Sigmoid colon (tissue), 7 donors: ENCODE results near the gene PIK3R5. TPM values are rescaled to one million over a fixed set of nuclear protein-coding genes. Genes with fewer than 3 reads are reported as not detected.

Experiments used
- DNase-seq: peaks from one replicate; pipeline ENCODE4 v3.0.0-alpha.2; 2019
- H3K27ac ChIP-seq, 4 donors: fragments of 200-600 bp; sonication (generic); one replicate each; pipeline ENCODE4 v1.5.1; 2016 to 2019; ENCODE audit warnings: mild to moderate bottlenecking in 1 of 4
- H3K27me3 ChIP-seq, 3 donors: fragments of 200-600 bp; sonication (generic); one replicate each; pipeline ENCODE4 v1.5.1; 2019; ENCODE audit warnings: mild to moderate bottlenecking in 1 of 3
- H3K36me3 ChIP-seq, 4 donors: fragments of 200-600 bp; sonication (generic); one replicate each; pipeline ENCODE4 v1.5.1; 2016 to 2019
- H3K4me1 ChIP-seq, 4 donors: fragments of 200-600 bp; sonication (generic); one replicate each; pipeline ENCODE4 v1.5.1; 2017 to 2019
- H3K4me3 ChIP-seq, 4 donors: fragments of 200-600 bp; sonication (generic); one replicate each; pipeline ENCODE4 v1.5.1; 2017 to 2019; ENCODE audit warnings: mild to moderate bottlenecking in 2 of 4, moderate library complexity in 1 of 4
- H3K9me3 ChIP-seq, 4 donors: fragments of 200-600 bp in 3 of 4; sonication (generic) in 3 of 4; one replicate each; pipeline versions ENCODE4 v1.5.1 to v1.6.1; 2013 to 2019
- EP300 ChIP-seq, 4 donors: sonication (generic); formaldehyde crosslinking; IDR thresholded peaks; one replicate each; pipeline ENCODE4 v1.6.1; 2017; ENCODE audit warnings: antibody characterized with exemption in 4 of 4
- POLR2A ChIP-seq, 2 donors: fragments of 450-650 bp; IDR thresholded peaks; one replicate each; pipeline ENCODE4 v1.6.1; 2016; ENCODE audit warnings: antibody characterized with exemption in 2 of 2, mild to moderate bottlenecking in 2 of 2, moderate library complexity in 2 of 2
- POLR2AphosphoS5 ChIP-seq, 4 donors: sonication (generic); formaldehyde crosslinking; IDR thresholded peaks; one replicate each; pipeline ENCODE4 v1.6.1; 2017; ENCODE audit warnings: antibody characterized with exemption in 4 of 4
- WGBS, 2 donors: extraction: QIAGEN DNeasy Blood & Tissue Kit; methylation state at CpG; one replicate each; pipeline ENCODE4 v1.1.7; 2013; 5-methylcytosine and 5-hydroxymethylcytosine counted together
- intact Hi-C: fragments of 100-400 bp; cut with DNase I; formaldehyde crosslinking; loops from one replicate; pipeline ENCODE4 v1.15.1; 2023
- polyA plus RNA-seq, 3 donors: library from polyadenylated mRNA; stranded (reverse); fragments of 200-250 nt; gene quantifications; one replicate each; pipeline ENCODE4 v1.2.3, GENCODE V29; 2013
- total RNA-seq, 4 donors: library from RNA; depleted of rRNA; stranded (reverse); fragments of >200 nt; gene quantifications; one replicate each; pipeline ENCODE4 v1.1.0, GENCODE V29; 2016
- TF ChIP-seq, protein P1 (sequence below), 4 experiments: fragments of 450-650 bp in 3 of 4; fragments of 200-600 bp in 1 of 4; IDR thresholded peaks; one replicate each; pipeline ENCODE4 v1.5.1; 2016 to 2019; ENCODE audit warnings: antibody characterized with exemption in 4 of 4, mild to moderate bottlenecking in 3 of 4, moderate library complexity in 2 of 4
- donor health status: healthy with polysubstance abuse.
- donor health status: Bipolar disorder and iron deficiency.
- donor health status: healthy.

Gene PIK3R5
- total and polyA plus RNA-seq, 7 donors: 2.4 to 13.6 (median 8.2) TPM

DNA sequence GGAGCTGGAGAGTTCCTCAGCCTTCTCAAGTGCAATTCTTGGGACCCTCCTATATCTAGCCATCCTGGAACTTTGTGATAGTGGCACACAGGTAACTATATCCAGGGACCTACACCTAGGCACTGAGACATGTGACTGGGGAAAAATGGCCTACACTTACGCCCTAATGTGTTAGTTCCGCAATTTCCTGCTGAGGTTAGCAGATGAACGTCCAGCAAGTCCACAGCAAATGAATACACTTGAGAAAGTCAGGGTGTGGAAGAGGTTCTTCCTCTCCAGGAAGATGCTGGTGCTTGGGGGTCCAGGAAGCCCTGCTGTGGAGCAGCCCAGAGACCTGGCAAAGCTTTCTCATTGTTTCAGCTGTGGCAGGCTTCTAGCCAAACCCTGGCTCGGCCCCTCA is 20.8 kb downstream of the PIK3R5 start:
- H3K9me3 ChIP-seq: peaks cover 0 to 1% (median 0%) of the 10 kb centered on the region in 4 donors
- TF ChIP-seq EP300 (IDR thresholded peaks at IDR 0.05): no peak
- TF ChIP-seq POLR2A (IDR thresholded peaks at IDR 0.05): no peak
- TF ChIP-seq, protein P1, sequence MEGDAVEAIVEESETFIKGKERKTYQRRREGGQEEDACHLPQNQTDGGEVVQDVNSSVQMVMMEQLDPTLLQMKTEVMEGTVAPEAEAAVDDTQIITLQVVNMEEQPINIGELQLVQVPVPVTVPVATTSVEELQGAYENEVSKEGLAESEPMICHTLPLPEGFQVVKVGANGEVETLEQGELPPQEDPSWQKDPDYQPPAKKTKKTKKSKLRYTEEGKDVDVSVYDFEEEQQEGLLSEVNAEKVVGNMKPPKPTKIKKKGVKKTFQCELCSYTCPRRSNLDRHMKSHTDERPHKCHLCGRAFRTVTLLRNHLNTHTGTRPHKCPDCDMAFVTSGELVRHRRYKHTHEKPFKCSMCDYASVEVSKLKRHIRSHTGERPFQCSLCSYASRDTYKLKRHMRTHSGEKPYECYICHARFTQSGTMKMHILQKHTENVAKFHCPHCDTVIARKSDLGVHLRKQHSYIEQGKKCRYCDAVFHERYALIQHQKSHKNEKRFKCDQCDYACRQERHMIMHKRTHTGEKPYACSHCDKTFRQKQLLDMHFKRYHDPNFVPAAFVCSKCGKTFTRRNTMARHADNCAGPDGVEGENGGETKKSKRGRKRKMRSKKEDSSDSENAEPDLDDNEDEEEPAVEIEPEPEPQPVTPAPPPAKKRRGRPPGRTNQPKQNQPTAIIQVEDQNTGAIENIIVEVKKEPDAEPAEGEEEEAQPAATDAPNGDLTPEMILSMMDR (IDR thresholded peaks at IDR 0.05): no peak
- H3K4me1 ChIP-seq: no peaks in the 10 kb centered on the region
- no peak overlapping the region for H3K27ac ChIP-seq
- H3K27me3 ChIP-seq: peaks cover 0 to 11% (median 0%) of the 10 kb centered on the region in 3 donors
- DNase-seq: no peak
- 70 to 85% methylated on average over 4 of the region's 4 CpGs for WGBS, 2 donors
- no peaks in the 10 kb centered on the region for H3K36me3 ChIP-seq
- intact Hi-C loops: no loop called here
- no peak overlapping the region for H3K4me3 ChIP-seq

- no peak for DNase-seq
- TF ChIP-seq POLR2A (IDR thresholded peaks at IDR 0.05) (no peak), EP300 (IDR thresholded peaks at IDR 0.05) (no peak), POLR2AphosphoS5 (IDR thresholded peaks at IDR 0.05) (no peak)
- TF ChIP-seq, protein P1 (IDR thresholded peaks at IDR 0.05): no peak
- no peak overlapping the region for H3K4me3 ChIP-seq
- peaks cover 0 to 11% (median 0%) of the 10 kb centered on the region in 3 donors for H3K27me3 ChIP-seq
- no peaks in the 10 kb centered on the region for H3K4me1 ChIP-seq
- no peaks in the 10 kb centered on the region for H3K36me3 ChIP-seq
- intact Hi-C loops: no loop called here
- H3K9me3 ChIP-seq: peaks cover 0 to 1% (median 0%) of the 10 kb centered on the region in 4 donors
- H3K27ac ChIP-seq: no peak overlapping the region
Measured at GRCh38 chr17:8944083-8944482, 21.4 kb downstream of the PIK3R5 start.

DNA sequence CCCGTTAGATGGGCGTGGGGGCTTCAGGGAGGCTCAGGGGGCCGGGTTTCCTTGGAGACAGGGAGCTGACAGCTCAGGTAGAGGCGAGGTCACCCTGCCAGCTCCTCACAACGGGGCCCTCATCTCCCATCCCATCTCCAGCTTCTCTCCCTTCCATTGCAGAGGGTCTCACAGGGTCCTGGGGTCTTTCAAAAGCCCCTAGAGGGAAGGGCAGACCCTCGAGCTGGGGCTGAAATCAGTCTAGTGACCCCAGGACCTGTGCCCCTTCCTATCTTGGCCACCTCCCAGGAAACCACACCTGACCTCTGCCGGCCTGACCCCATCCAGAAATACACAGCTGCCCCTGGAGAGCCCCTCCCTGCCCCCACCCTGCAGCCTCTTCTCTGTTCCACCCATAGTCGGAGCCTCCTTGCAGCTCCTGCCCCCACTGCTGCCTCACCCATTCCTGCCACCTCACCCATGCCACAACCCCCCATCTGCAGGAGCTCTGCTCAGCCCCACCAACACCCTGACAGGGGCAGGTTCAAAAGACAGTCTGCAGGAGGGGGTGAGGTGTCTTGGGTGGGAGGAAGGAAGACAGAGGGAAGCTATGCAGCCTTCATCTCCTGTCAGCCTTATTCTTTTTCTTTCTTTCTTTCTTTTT is 23.4 kb downstream of the PIK3R5 start:
- DNase-seq: no peak
- Histone ChIP-seq H3K4me3 (no peak overlapping the region), H3K36me3 (no peaks in the 10 kb centered on the region), H3K27me3 (peaks cover 0 to 11% (median 0%) of the 10 kb centered on the region in 3 donors), H3K4me1 (no peaks in the 10 kb centered on the region), H3K27ac (no peak overlapping the region), H3K9me3 (peaks cover 0 to 1% (median 0%) of the 10 kb centered on the region in 4 donors)
- intact Hi-C loops: no loop called here
- TF ChIP-seq POLR2A (IDR thresholded peaks at IDR 0.05): no peak
- TF ChIP-seq, protein P1 (IDR thresholded peaks at IDR 0.05): no peak
- TF ChIP-seq EP300 (IDR thresholded peaks at IDR 0.05): no peak
- no peak for TF ChIP-seq POLR2AphosphoS5 (IDR thresholded peaks at IDR 0.05)
- 35 to 61% methylated on average over 8 of the region's 8 CpGs for WGBS, 2 donors

DNA sequence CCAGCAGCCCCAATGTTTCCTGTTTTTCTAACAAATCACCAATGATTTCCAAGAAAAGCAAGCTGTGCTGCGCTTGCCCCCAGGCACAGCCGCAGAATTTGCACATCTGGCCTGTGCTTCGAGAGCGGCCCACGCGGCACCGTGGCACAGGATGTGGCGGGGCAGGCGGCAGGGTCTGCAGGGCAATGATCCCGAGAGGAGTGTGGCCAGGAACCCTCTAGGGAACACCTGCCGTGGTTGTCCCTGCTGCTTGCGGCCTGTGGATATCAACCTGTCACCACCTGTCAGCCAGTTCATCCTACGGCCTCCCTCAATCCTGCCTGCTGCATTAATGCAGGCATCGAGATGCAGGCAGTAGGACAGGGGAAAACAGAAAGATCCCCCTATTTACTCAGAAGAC is 24.0 kb downstream of the PIK3R5 start:
- peaks cover 0 to 11% (median 0%) of the 10 kb centered on the region in 3 donors for H3K27me3 ChIP-seq
- no peak overlapping the region for H3K4me3 ChIP-seq
- TF ChIP-seq EP300 (IDR thresholded peaks at IDR 0.05) (no peak), POLR2A (IDR thresholded peaks at IDR 0.05) (no peak), POLR2AphosphoS5 (IDR thresholded peaks at IDR 0.05) (no peak)
- TF ChIP-seq, protein P1 (IDR thresholded peaks at IDR 0.05): no peak
- H3K4me1 ChIP-seq: no peaks in the 10 kb centered on the region
- H3K27ac ChIP-seq: no peak overlapping the region
- no peak for DNase-seq
- 50 to 77% methylated on average over 14 of the region's 14 CpGs for WGBS, 2 donors
- no peaks in the 10 kb centered on the region for H3K36me3 ChIP-seq
- intact Hi-C loops: no loop called here
- peaks cover 0 to 1% (median 0%) of the 10 kb centered on the region in 4 donors for H3K9me3 ChIP-seq
